D341Med (cell line): ENCODE results near the gene RHEB.

ENCODE experiments used
- DNase-seq: peaks from one replicate; pipeline ENCODE4 v3.0.0; 2012; ENCODE audit warnings: low spot score

RHEB gene

GRCh38 chr7:151431768-151432311 is 87.9 kb downstream of the RHEB start:
- DNase-seq = no peak

- no peak for DNase-seq
Measured at GRCh38 chr7:151431281-151431767, 88.4 kb downstream of the RHEB start.

GRCh38 chr7:151430391-151431205 is 89.1 kb downstream of the RHEB start:
- no peak for DNase-seq

DNA sequence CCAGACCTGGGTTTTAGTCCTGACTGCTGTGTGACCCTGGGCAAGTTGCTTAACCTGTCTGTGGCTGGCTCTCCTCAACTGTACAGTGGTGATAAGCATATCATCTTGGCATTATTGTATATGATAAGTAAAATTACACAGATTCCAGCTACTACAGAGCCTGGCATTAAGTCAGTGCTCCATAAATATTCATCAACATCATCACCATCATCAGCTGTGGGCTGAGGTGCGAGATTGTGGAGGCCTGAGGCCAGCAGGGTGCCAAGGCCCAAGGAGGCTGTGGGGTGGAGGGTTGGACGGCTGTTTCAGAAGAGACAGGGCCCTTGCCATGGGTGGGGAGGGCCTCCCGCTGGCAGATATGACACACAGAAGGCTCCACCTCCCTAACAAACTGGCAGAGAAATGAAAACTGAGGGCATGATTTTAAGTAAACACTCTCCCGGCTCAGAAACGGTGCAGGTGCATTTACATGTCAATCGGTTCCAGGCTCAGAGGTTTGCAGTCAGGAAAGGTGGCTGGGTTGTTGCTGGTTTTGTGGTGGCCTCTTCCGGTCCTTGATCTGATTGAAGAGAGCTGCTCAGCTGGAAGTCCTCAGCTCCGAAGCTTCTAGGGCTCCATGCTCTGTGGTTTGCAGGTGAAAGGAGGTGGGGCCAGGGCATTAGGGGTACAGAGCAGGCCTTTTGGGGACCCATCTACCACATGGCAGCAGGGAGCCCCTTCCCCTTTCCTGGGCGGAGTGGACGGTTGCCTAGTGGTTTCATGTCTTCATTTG is 89.9 kb downstream of the RHEB start:
- no peak for DNase-seq

- DNase-seq = no peak
Measured at GRCh38 chr7:151429237-151429559, 90.5 kb downstream of the RHEB start.

DNA sequence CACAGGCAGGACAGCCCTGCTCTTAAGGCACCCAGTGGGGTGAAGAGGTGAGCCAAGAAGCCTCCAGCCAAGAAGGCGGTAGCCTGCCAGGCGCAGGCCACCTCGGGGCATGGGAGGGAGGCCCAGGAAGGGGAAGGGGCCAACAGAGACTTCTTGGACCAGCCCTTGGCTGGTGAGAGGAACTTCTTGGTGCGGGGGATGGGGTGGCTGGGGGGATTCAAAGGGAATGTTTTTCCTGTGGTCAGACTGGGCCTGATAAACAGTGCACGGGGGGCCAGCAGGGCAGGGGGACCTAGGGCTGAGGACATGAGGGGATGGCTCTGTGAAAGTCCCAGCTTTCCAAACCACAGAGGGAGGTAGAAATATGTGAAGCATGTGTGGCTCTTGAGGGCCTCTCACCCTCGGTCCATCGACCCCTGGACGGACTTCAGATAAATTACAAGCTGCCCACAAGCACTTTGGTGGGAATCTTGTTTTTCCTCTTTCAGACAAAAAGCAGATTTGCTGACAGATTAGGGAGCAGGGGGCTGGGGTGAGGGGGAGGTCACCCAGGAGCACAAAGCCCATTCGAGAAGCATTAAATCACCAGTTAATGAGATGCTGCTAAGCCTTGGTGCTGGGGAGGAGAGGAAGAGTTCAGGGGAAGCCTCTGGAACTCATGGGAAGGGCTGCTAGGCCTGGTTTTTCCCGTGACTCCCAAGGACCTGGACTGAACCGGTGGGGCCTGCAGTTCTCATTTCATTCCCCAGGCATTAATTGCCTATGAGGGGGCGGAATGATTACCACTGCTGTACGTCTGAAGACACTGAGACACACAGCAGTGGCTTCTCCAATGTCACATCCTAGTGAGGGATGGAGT is 91.1 kb downstream of the RHEB start:
- no peak for DNase-seq

DNA sequence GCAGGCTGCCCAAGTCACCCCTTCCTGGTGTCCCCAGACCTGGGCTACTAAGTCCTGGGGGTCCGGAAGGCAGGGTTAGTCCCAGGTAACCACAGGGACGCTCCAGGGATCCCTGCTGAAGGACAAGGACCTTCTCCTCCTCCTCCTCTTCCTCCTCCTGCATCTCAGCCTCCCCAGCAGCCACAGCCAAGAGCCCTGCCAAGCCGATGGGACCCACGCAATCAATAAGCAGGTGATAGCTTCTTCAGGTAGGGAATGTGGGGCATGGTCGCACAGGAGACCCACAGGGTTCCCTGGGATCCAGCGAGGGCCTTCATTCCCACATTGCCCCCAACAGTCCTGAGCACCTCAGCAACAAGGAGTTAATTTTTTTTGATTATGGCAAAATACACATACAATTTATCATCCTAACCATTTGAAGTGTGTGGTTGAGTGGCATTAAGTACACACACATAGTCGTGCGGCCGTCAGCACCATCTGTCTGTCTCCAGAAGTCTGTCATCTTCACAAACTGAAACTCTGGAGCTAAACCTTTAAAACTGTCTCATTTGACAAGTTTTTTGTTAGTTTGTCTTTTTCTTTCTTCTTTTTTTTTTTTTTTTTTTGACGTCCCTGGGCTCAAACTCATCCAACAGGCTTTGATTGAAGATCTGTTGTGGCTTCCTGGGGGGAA is 91.9 kb downstream of the RHEB start:
- DNase-seq = no peak

DNA sequence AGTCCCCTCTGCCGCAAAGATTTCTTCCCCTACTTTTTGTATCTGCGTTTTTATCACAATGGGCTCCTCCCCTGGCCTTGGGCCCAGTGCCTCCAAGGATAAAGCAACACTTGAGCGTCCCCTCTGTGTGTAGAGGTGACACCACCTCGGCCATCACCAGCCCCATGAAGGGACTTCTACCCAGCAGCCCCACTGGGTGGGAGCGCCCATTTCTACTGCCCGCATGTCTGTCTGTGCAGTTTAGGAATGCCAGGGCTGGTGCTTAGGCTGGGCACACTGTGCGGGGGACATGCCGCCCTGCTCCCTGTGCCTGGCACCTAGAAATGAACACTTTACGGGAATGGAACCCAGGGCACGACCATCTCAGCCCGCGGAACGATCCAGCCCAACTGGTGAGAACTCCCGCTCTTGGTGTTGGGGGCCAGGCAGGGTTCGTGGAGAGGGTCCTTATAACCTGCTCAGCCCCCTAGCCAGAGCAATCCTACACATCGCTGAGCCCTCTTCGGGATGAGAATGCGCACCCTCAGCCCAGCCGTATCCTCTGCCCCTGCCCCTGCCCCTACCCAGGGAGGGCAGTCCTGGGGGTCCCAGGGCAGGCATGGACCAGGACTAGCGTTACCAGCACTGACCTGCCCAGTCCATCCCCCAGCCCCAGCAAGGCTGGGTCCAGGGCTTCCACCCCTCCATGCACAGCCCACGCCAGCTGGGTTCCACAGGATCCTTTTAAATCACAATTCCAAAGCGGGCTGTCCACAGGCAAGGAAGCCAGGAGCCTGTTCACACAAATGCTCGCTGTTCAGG is 92.6 kb downstream of the RHEB start:
- DNase-seq = no peak

GRCh38 chr7:151426441-151426903 is 93.2 kb downstream of the RHEB start:
- no peak for DNase-seq

DNA sequence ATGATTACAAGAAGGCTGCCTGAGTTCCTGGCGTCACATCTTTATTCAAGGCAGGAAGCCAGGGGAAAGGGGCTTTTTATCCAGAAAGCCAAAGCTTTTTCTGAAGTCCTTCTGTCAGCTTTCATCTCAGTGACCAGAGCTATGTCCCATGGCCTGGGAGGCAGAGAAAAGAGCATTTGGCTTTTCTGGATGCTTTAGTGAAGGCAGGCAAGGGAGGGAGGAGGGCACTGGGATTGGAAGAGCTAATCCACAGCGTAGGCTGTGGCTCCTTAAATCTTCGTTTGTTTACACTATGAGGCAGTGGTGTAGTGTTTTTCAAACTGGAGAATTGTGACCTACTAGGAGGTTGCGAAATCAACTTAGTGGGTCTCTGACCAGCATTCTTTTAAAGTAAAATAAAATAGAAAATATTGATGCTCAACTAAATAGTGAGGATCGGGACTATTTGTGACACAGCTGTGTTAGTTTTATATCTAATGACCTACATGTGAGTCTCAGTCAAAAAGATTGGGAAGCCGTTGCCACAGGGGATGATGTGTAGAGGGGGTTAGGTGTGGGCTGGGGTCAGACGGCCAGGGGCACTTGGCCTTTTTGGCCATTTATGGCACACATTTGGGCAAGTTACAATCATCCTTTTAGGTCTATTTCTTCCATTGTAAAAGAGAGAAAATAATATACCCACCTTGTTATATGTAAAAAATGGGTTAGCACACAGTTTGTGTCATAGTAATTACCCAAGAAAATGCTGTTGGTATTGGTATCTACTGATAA is 93.8 kb downstream of the RHEB start:
- no peak for DNase-seq

GRCh38 chr7:151424799-151425198 is 94.9 kb downstream of the RHEB start:
- DNase-seq = no peak

- DNase-seq = no peak
Measured at GRCh38 chr7:151423936-151424335, 95.8 kb downstream of the RHEB start.

DNA sequence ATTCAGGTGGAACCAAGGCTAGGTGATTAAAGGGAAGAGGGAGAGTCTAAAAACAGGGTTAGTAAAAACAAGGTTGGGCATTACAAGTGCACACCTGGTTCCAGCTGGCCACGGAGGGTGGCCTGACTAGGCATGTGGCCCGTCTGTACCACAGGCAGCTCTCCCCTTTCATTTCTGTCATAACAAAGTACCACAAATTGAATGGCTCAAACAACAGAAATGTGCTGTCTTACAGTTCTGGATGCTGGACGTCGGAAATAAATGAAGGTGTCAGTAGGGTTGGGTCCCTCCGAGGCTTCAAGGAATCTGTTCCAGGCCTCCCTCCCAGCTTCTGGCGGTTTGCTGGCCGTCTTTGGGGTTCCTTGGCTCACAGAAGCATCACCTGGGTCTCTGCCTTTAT is 96.5 kb downstream of the RHEB start:
- DNase-seq = no peak

DNA sequence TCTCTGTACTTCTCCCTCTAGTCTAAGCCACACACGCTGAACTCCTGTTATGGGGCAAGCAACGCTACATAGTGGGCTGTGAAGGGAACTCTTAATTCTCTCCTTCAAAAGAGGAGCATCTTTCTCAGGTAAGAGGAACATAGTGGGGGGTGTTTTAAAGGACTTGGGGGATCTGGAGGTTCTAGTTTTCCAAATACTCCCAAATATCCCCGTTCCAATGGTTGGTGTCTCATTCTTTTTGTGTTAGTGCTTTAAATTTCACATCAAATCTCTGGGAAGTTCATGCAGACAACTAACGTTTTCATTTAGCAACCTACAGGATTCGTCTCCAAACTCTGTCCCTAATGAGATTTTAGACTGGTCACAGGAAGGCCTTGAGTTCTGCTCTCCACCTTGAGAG is 97.5 kb downstream of the RHEB start:
- no peak for DNase-seq

DNA sequence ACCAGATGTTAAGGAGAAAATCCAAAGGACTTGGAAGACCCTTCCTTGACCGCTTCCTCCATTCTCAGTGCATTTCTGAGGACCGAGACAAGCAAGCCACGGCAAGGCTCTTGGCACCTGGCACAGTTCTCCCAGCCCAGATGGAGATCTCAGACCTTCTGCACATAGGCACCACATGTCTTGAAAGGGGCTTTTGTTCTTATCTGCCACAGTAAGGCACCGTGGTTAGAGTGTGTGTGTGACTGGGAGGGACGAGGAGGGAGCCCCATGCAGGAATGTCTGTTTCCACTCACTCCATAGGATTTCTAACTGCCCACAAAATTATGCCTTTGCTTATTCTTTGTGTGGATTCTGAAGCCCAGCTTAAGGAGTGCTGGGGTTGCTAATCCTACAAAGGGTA is 99.6 kb downstream of the RHEB start:
- DNase-seq = no peak

GRCh38 chr7:151416941-151417315 is 102.8 kb downstream of the RHEB start:
- no peak for DNase-seq

- no peak for DNase-seq
Measured at GRCh38 chr7:151416112-151416940, 103.4 kb downstream of the RHEB start.
